HG02870 (cell line): ENCODE results near the gene BPIFA1.

Source experiments
- ATAC-seq: cut with Tn5 transposase; IDR thresholded peaks from one replicate; pipeline ENCODE4 v1.9.1; 2021; ENCODE audit warnings: mild to moderate bottlenecking, moderate library complexity; ENCODE audit not compliant: unreplicated experiment

BPIFA1 gene

GRCh38 chr20:33239979-33240736, 4.4 kb downstream of the BPIFA1 start:
- ATAC-seq, result no peak

- ATAC-seq, result no peak
These were observed 5.1 kb downstream of the BPIFA1 start for GRCh38 chr20:33240923-33241322.

GRCh38 chr20:33242319-33243100, 6.7 kb downstream of the BPIFA1 start:
- no peak for ATAC-seq

- ATAC-seq, result no peak
These were observed 10.3 kb downstream of the BPIFA1 start for GRCh38 chr20:33246077-33246476.

- no peak for ATAC-seq
These were observed 13.7 kb downstream of the BPIFA1 start for GRCh38 chr20:33249456-33249855.

GRCh38 chr20:33250666-33251065, 14.9 kb downstream of the BPIFA1 start:
- ATAC-seq, result no peak

- no peak for ATAC-seq
These were observed 15.7 kb downstream of the BPIFA1 start for GRCh38 chr20:33251496-33251895.

GRCh38 chr20:33252460-33252859, 16.7 kb downstream of the BPIFA1 start:
- ATAC-seq, result no peak

- no peak for ATAC-seq
These were observed 19.2 kb downstream of the BPIFA1 start for GRCh38 chr20:33255005-33255404.

- ATAC-seq, result no peak
These were observed 21.4 kb downstream of the BPIFA1 start for GRCh38 chr20:33257237-33257636.

GRCh38 chr20:33259371-33259770, 23.6 kb downstream of the BPIFA1 start:
- no peak for ATAC-seq

GRCh38 chr20:33261465-33261864, 25.7 kb downstream of the BPIFA1 start:
- ATAC-seq, result no peak

GRCh38 chr20:33262658-33263065, 26.9 kb downstream of the BPIFA1 start:
- ATAC-seq, result no peak

- ATAC-seq, result no peak
These were observed 28.0 kb downstream of the BPIFA1 start for GRCh38 chr20:33263784-33264183.

GRCh38 chr20:33267701-33268100, 31.9 kb downstream of the BPIFA1 start:
- no peak for ATAC-seq

- no peak for ATAC-seq
These were observed 36.5 kb downstream of the BPIFA1 start for GRCh38 chr20:33272155-33272873.

- ATAC-seq, result no peak
These were observed 37.5 kb downstream of the BPIFA1 start for GRCh38 chr20:33273117-33273851.

- ATAC-seq, result no peak
These were observed 39.4 kb downstream of the BPIFA1 start for GRCh38 chr20:33275215-33275614.

- ATAC-seq, result no peak
These were observed 40.1 kb downstream of the BPIFA1 start for GRCh38 chr20:33275871-33276270.

GRCh38 chr20:33276303-33277113, 40.7 kb downstream of the BPIFA1 start:
- ATAC-seq, result no peak
